ENCODE results near the gene LZIC. TPM values are rescaled to one million over a fixed set of nuclear protein-coding genes. Genes with fewer than 3 reads are reported as not detected.

LZIC gene
- total and polyA plus RNA-seq, 9 of the 15 experiments (the other 6 are each of a cell fraction or from before 2014, with no cell fraction given), result 32.9 to 109 (median 61.7) TPM

DNA sequence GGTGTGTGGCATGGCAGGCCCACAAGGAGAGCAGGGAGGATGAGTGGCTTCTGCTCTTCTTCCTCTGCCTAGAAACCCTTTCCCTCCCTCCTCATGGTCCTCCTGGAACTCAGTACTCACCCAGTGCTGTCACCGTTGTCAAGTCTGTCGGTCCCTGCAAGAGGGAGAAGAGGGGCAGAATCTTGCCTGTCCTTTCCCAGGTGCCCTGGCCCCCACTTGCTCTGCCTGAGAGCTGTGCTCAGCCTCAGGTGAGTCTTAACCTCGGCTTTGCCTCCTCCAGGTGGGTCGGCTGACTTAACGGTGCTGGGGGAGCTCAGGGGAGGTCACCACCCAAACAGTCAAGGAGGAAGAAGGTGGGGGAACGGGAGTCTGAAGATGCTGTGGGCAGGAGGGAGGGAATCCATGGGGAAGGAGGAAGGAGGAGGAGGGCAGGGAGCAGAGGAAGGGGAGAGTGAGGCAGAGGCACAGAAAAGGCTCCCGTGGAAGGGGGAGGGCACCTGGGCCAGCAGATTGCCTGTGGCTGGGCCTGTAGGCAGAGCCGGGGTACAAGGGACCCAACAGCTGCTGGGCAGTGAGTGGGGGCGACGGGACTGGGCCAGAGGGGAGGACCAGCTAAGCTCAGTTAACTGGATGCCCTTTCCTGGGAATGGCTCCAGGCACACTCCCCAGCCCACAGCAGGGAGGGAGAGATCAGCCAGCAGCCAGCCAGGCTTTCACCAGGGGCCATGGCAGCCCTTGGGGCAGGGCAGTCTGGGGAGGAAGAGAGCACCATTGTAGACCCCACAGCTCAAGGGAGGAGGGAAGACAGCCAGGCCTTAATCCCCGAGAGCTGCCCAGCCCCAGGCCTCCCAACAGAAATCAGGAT, 59.4 kb downstream of the LZIC start (continued):
- TF ChIP-seq, protein P1, sequence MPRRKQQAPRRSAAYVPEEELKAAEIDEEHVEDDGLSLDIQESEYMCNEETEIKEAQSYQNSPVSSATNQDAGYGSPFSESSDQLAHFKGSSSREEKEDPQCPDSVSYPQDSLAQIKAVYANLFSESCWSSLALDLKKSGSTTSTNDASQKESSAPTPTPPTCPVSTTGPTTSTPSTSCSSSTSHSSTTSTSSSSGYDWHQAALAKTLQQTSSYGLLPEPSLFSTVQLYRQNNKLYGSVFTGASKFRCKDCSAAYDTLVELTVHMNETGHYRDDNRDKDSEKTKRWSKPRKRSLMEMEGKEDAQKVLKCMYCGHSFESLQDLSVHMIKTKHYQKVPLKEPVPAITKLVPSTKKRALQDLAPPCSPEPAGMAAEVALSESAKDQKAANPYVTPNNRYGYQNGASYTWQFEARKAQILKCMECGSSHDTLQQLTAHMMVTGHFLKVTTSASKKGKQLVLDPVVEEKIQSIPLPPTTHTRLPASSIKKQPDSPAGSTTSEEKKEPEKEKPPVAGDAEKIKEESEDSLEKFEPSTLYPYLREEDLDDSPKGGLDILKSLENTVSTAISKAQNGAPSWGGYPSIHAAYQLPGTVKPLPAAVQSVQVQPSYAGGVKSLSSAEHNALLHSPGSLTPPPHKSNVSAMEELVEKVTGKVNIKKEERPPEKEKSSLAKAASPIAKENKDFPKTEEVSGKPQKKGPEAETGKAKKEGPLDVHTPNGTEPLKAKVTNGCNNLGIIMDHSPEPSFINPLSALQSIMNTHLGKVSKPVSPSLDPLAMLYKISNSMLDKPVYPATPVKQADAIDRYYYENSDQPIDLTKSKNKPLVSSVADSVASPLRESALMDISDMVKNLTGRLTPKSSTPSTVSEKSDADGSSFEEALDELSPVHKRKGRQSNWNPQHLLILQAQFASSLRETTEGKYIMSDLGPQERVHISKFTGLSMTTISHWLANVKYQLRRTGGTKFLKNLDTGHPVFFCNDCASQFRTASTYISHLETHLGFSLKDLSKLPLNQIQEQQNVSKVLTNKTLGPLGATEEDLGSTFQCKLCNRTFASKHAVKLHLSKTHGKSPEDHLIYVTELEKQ (CRISPR knock-in tag; IDR thresholded peaks at IDR 0.05), result no peak
- TF ChIP-seq ZNF408 (CRISPR knock-in tag; IDR thresholded peaks at IDR 0.05; ENCODE audit: low read depth) (no peak), RFX7 (CRISPR knock-in tag; IDR thresholded peaks at IDR 0.05) (no peak), NR2F6 (CRISPR knock-in tag; IDR thresholded peaks at IDR 0.05) (no peak), RBM25 (IDR thresholded peaks at IDR 0.05; ENCODE audit: low read depth, low read length, severe bottlenecking) (no peak), BCL6 (CRISPR knock-in tag; IDR thresholded peaks at IDR 0.05) (no peak), ZNF75A (CRISPR knock-in tag; IDR thresholded peaks at IDR 0.05) (no peak)

Measured in K562 (cell line).